GM18909 (cell line): ENCODE results near the gene MYO7B.

Source experiments
- ATAC-seq: cut with Tn5 transposase; IDR thresholded peaks from one replicate; pipeline ENCODE4 v1.9.1; 2021; ENCODE audit warnings: mild to moderate bottlenecking; ENCODE audit not compliant: unreplicated experiment, poor library complexity

The MYO7B gene

DNA sequence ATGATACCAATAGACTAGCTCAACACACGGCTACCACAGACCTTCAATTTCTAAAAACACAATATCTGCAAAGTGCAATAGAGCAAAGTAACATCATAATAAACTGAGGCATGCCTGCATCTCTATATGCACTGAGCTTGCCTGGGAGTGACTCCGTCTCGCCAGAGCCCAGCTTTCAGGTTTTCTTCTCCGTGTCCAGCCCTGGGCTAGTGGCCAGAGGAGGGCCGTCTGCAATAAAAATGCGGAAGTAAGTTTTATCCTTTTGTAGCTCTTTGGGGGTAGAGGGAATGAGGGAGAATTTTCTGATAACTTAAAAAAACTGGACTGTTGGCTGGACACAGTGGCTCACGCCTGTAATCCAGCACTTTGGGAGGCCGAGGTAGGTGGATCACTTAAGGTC is 69.5 kb downstream of the MYO7B start:
- no peak for ATAC-seq

DNA sequence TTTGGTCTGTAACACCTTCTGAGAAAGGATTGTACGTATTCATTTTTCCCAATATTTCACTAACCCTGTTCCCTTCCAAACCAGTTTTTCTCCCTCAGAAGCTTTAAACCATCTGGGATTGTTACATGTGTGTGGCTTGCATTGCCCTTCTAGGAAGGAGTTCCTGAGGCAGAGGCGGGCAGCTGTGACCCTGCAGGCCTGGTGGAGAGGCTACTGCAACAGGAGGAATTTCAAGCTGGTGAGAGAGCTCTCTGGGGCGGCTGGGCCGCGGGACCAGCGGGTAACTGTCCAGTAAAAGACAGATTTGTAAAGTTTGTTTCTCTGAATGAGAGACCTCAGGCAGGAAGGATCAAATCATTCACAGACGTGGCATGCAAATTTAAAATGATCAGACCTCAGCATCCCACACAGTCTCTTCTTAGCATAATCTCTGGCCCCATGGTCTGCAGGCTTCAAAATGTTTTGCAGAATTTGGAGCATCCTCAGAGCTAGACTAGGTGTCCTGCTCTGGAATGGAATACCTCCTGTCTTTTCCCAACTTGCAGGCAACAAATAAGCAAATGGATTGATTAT is 70.3 kb downstream of the MYO7B start:
- no peak for ATAC-seq

GRCh38 chr2:127606625-127607398 is 71.3 kb downstream of the MYO7B start:
- no peak for ATAC-seq

DNA sequence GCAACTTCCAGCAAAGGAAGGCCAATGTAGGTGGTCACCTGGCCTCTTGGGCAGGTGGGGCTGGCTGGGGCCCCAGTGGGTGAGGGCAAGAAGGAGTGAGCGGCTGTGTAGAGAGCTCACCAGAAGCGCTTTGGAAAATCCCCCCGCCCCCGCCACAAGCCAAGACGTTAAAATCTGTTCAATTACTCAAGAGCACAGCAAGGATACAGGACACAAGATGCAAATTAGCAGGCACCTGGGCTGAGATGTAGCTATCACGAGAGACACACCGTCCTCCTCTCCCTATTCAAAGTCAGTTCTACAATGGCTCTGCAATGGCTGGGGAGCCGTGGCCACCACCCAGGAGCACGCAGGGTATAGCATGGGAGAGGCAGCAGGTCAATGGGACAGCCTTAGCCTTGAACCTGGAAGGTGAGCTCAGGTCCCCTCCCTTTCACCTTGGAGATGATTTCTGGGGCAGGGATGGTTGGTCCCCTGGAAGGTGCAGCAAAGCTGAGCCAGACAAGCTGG is 72.0 kb downstream of the MYO7B start:
- ATAC-seq, result no peak

DNA sequence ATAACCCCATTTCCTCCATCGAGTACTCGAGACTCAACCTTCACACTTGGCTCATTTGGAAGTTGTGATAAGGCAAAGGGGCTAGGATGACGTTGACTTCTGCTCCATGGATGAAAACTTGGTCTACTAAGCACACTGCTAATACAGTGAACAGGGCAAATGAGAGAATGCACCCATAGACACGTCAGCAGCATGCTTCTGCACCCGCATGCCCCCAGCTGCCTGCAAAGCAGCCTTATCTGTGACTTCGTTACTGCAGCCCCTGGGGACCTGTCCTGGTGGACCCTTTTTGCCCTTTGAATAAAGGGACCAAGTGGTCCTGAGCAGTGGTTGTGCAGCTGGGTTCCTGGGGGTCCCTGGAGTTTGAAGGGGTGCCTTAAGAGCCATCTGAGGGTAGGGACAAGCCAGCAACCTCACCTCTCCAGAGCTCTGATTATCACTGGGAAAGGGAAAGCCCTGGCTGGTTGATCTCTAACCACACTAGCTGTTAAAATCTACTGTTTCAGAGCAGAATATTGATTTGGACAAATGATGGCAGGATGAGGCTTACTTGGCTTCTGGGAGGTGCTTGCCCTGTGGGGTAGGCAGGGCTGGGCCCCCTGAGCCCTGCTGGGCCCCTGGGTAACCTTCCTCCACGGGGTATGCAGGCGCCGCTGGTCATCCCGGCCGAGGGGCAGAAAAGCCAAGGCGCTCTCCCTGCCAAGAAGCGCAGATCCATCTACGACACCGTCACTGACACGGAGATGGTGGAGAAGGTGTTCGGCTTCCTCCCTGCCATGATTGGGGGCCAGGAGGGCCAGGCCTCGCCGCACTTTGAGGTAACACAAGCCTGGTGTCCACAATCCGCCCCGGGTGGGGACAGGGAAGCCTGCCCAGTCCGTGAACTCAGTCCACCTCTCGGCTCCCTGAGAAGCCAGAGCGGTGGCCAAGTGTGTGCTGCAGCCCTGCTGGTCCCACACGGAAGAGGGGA is 72.9 kb downstream of the MYO7B start:
- no peak for ATAC-seq

GRCh38 chr2:127609031-127609751 is 73.7 kb downstream of the MYO7B start:
- ATAC-seq, result no peak

DNA sequence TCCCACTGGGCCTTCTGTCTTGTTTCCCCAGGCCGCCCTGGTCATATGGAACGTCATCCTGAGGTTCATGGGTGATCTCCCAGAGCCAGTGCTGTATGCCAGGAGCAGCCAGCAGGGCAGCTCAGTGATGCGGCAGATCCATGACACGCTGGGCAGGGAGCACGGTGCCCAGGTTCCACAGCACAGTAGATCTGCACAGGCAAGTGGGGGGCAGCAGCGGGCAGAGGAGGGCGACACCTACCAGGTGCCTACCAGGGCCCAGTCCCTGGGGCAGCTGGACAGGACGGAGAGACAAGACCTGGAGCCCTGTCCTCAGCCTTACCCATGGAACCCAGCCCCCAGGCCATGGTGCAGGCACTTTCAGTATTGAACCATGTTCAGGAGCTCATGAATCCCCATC is 74.3 kb downstream of the MYO7B start:
- no peak for ATAC-seq

- no peak for ATAC-seq
Observed at GRCh38 chr2:127610561-127610960, 75.1 kb downstream of the MYO7B start.

DNA sequence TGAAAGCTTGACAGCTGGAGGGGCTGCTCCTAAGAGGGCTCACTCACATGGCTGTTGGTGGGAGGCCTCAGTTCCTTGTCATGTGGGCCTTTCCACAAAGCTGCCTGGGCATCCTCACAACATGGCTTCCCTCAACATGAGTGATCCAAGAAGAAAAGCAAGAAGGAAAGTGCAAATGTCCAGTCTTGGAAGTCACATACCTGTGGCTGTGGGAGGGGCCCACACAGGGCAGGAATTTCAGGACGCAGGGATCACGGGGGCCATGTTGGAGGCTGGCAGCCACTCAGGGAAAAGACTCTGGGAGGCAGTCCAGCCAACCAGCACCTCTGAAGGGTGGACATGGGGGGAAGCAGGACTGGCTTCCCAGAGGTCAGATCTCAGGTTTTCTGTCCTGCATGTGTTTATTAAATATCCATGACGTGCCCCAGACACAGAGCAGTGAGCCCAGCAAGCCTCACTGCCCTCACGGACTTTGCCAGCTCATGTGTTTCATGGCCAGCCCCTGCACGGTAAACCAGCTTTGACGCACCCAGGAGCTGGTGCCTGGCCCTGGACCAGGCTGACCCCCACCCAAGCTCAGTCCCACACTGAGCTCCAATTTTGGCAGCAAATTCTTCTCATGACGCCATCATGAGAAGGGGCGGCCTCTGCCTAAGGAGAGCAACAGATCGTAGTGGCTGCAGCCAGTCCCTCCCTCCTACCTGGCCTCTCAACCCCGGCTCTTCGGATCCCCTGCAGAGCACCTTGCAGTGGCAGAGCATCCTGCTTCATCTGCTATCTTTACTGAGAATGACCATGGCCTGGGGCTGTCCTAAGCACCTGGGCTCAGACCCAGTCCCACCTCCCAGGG is 75.8 kb downstream of the MYO7B start:
- no peak for ATAC-seq

GRCh38 chr2:127612111-127612822 is 76.8 kb downstream of the MYO7B start:
- no peak for ATAC-seq

GRCh38 chr2:127614246-127614645 is 78.8 kb downstream of the MYO7B start:
- no peak for ATAC-seq

GRCh38 chr2:127614731-127615130 is 79.2 kb downstream of the MYO7B start:
- no peak for ATAC-seq

DNA sequence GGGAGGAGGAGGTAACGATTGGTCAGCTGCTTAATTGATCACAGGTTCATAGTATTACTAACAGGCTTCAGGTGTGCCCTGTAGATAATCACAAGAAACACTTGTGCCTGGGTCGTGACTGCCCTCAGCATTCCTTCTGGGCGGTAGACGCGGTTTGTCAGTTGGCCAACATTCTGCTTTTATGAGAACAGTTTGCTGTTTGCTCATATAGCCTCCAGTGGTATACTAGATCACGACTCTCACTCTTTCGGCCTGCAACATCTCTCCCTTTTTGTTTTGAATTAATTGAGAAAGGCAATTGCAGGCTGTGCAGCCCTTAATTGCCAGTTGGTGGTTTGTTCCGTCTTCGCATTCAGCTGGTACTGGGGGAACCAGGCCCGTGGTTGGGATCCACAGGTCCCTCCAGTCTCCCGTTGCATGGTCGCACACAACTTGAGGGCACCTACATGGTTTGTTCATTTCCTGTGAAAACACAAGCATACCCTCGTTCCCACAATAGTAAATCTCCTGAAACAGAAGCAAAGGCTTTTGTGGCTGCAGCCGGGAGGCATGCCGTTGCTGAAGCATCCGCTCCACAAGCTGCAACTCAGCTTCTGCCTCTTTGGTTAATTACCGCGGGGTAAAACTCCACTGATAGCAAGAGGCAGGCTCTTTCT is 80.2 kb downstream of the MYO7B start:
- no peak for ATAC-seq

DNA sequence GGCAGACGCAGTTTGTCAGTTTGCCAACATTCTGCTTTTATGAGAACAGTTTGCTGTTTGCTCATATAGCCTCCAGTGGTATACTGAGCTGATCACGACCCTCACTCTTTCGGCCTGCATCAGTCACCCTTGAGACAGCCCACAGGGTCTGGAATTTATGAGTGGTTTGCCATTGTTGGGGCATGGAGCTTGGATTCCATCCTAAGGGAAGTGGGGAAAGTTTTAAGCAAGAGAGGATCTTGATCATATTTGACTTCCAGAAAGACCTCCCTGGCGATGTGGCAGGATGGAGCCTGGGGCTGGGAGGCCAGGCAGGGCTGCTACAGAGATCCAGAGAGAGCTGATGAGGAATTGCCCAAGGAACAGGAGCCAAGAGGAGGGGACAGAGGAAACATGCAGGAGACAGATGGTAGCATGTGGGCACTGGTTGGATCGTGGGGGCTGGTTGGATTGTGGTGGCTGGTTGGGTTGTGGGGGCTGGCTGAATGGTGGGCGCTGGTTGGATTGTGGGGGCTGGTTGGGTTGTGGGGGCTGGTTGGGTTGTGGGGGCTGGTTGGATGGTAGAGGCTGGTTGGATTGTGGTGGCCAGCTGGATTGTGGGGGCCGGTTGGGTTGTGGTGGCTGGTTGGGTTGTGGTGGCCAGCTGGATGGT is 83.2 kb downstream of the MYO7B start:
- no peak for ATAC-seq

DNA sequence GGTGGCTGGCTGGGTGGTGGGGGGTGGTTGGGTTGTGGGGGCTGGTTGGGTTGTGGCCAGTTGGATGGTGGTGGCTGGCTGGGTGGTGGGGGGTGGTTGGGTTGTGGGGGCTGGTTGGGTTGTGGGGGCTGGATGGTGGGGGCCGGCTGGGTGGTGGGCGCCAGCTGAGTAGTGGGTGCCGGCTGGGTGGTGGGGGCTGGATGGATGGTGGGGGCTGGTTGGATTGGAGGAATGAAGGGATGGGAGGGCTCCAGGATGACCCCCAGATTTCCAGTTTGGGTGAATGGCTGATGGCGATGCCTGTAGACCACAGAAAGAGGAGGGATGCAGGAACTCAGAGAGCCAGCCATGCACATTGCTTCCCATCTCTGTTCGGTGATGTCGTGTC is 83.7 kb downstream of the MYO7B start:
- no peak for ATAC-seq

GRCh38 chr2:127619877-127620705 is 84.6 kb downstream of the MYO7B start:
- ATAC-seq, result no peak

DNA sequence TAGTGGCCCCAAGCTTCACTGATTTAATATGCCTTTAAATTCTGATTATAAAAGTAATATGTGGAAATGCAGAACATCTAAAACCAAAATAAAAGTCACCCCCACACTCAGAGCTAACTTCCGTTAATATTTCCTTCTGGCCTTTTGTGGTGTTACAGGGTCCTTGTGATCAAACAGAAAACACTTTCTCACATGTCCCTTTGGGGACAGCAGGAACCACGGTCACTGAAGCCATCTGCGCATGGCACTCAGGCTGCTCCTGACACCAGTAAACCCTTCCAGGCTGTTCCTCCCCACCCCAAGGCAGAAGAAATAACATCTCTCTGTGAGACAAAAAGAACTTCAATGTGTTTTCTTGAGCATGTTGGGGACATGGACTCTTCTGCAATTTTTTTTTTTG is 85.4 kb downstream of the MYO7B start:
- ATAC-seq, result no peak
